Measurements from ENCODE around the gene DDO.

Gene DDO

DNA sequence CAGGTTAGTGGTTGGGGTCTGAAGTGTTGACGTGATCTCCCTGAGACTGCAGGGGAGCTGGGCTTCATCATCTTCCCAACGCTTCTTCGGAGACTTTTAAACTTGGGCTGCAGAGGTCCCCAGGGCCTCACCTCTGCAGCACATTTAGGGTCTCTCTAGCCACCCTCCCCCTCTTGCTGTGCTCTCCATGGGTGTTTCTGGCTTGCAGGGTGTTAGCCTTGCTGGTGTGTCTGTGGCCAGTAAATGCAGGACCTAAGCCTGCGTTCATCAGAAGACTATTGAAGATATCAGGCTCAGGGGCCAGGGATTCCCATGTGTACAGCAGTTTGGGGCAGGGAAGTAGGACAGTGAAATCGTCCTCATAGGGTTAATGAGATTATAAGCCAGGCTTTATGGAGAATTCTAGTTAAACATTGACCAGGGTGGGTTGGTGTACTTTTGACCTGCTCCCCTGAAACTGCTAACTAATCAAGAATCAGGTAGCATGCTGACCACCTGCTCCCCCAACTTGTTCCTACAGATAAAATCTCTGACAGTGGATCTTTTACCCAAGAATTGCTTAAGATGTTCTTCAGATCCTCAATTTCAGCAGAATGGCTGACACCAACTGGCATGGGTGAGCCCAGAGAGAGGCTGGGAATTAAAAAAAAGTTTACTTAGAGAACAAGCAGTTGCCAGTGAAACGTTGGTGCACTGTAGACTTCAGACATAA, 3.8 kb upstream of the DDO start:
- DNase-seq: no peak

DNA sequence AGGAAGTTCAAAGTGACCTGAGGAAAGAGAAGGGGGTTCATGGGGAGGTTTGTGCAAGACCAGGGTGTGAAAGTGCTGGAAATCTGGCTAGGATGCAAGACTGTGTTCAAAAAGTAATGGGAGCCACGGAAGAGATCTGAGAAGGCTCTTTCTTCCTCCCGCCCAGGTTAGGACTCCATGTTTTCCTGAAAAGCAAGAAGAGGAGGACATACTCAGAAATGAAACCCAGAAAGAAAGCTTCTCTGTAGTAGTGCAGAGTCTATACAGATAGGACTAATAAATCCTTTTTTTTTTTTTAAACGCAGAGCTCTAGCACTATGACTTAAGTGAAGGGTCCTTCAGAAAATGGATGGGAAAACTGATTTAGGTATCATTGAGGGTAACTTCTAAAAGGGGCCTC, 3.2 kb upstream of the DDO start:
- no peak for DNase-seq

DNA sequence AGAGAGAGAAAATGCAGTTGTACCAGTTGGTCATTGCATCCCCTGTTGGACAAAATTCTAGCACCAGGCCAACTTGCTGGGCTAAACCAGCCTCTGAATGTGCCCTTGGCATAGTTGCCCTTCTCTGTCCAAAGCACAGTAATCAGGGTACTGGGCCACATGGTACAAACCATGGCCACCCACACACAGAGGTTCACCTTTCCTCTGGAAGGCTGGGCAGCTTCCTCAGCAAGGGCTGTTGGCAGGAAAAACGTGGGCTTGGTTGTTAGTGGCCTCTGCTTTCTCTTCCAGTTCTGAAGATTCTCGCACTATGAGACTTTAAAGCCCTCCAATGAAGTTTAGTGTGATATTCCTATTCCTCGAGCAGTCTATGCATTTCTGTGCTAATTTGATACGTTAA, 706 bp downstream of the DDO start:
- DNase-seq: no peak

DNA sequence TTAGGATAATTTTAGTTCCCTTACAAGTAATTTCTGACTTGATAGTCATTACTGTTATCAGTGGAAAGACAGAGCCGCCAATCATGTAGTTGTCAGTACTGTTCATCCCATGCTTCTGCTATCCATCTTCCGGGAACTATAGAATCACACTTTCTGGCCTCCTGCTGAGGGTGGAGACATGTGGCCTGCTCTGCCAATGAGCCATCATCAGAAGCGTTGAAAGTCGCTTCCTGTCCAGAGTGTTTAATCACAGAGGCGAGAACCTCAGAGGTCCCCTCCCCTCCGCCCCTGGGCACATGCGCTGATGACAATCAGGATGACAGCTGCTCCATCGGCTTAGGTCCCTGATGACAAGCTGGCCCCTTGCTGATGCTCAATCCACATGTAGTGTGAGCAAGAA, 3.0 kb downstream of the DDO start:
- DNase-seq: no peak

DNA sequence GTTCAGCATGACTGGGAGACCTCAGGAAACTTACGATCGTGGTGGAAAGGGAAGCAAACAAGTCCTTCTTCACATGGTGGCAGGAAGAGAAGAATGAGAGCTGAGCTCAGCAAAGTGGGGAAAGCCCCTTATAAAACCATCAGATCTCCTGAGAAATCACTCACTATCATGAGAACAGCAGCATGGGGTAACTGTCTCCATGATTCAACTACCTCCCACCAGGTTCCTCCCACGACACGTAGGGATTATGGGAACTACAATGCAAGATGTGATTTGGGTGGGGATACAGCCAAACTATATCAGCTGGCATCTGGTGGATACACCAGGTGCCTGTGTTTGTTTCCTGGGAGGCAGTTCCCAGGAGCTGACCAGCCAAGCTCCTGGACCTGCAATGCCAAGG, 4.9 kb downstream of the DDO start:
- no peak for DNase-seq

DNA sequence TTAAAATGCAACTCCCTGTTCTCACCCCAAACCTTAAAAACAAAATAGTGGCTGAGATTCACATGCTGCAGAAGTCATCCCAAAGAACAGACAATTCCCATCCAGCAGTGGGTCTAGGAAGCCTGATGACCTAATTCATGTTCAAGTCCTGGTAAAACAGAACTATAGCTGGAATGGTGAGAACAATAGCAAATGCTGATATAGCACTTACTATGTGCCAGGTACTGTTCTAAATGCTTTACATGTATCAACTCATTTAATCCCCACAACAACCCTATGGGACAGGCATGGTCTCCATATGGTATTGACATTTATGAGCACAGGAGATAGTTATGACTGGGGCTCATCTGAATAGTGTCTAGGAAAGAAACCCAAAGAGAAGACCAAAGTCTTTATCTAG, 5.6 kb downstream of the DDO start:
- no peak for DNase-seq

DNA sequence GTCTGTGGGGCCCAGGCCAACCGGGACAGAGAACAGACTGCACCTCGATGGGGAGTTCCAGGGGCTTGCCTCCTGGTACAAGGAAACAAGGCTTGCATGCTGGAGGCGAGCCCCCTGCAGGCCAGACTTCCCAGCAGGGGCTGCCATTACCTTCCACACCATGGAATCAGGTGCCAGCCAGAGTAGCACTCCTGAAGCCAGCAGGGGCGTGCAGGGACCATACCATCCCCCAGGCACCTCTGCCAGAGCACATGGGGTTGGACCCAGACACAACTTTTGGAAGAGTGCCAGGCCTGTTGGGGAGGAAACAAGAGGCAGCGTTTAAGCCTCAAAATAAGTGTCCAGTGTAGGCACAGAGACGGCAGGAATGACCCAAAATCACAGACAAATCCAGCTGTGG, 6.5 kb downstream of the DDO start:
- no peak for DNase-seq

DNA sequence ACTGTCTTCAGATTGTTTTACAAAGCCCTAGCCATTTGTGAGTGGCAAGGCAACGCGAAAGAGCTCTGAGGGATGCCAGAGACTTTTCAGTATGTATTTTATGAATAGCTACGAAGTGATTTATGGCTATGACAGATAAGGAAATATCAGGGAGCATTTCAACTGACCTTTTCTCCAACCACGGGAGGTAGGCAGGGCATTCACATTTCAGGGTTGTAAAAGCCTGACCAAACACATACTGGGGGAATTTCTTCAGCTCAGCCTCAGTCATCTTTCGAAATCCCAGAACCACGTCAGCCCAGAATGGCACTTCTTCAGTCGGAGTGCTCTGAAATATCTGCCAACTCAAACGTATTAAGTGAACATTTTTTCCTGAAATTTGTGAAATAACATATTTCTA, 10.8 kb downstream of the DDO start:
- DNase-seq: no peak

DNA sequence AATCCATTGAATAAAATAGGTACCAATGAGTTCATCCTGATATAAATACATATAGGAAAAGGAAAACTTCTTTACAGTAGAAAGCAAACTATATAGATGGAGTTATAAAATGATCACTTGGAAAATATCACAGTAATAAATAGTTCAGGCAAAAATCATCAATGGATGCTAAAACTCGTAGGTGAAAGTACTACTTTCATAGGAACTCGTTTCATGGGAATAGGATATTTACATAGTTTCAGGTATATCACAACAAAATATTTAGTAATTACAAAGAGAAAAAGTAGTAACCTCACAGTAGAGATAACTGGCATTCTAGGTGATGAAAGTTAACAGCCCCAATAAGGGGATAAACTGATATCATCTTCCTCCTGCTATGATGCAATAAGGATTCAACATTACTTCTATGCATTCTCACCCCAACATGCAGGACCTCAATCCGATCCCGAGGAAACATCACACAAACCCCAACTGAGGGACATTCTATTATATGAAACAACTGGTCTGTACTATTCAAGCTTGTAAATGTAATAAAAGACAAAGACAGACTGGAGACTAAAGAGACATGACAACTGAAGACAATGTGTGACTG, 13.7 kb downstream of the DDO start:
- DNase-seq: no peak

DNA sequence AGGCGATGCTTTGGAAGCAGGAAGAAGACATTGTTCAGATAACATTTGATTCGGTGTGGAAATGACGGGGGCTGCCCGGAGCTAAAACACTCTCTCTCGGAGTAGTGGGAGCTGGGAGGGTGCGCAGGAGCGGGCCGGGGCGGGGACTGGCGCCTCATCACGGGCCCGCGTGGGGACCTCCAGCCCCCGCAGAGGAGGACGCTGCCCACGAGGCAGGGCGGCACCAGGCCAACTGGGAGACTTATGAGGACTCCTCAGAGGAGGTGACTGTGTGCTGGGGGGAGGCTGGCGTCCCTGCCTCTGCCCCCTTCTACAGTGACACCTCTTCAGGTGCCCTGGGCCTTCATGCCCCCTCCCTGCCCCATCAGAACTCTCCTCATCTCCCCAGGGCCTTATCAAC, 15.2 kb downstream of the DDO start:
- DNase-seq: no peak

DNA sequence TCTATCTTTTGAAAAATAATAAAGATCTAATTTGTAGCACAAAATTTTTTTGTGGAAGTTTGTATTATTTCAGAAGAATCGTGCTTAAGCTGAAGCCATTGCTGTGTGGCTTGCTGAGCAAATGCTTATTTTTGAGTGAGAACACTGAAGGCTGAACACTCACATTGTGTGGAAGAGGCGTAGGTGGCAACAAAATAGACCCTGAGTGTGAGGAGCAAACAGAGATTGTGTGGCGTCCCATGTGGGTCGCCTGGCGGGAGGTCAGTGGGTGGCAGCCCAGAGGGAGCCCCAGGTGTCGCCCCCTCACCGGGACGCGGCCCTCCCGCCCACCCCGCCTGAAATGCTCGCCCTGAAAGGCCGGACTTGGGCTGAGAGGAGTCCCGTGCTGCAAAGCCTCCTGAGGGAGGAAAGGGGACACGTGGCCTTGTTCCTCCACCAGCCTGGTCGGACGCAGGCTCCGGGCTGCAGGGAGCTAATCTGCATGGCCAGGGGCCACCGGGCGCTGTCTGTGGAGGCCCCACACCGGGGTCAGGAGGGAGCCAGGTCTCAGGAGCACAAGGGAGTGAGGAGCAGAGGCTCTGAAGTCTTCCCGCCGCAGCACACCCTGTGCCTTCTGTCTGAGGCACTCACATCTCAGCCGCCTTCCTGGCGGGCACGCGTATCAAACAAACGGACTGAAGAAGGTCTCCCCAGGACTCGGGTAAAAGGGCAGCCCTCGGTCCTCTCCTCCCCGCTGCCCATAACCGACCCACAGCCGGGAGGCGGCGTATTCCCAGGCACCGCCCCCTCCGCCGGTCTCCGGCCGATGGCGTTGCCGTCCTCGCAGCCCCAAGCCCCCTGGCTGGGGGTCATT, 15.9 kb downstream of the DDO start:
- no peak for DNase-seq

DNA sequence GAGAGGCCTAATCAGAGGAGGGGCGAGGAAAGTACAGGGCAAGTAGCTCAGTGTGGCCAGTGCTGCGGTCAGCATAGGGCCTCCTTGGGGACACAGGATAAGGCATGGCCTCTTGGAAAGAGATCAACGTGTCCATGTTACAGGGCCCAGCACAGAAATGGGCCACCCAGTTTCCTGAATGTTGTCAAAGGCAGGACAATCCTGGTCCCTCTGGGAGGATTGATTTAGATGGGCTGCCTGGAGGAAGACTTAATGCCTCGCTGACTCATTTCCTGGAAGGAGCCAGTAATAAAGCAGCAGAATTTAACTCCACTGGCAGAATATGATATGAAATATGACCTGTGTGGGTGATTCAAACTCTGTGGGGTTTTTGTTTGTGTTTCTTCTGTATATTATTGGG, 16.6 kb downstream of the DDO start:
- no peak for DNase-seq

DNA sequence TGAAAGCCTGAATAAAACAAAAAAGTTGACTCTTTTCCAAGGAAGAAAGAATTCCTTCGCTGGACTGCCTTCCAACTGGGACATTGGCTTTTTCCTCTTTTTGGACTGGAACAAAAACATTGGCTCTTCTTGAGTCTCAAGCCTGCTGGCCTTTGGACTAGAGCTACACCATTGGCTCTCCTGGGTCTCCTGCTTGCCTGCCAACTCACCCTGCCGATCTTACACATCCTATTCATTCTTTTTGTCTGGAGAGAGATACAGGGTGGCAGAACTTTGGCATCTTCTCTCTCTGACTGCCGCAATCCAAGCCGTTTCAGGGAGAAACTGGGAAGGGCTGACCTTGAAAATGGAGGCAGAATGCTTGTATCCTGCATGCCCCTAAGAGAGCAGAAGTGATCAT, 20.2 kb downstream of the DDO start:
- DNase-seq: no peak

DNA sequence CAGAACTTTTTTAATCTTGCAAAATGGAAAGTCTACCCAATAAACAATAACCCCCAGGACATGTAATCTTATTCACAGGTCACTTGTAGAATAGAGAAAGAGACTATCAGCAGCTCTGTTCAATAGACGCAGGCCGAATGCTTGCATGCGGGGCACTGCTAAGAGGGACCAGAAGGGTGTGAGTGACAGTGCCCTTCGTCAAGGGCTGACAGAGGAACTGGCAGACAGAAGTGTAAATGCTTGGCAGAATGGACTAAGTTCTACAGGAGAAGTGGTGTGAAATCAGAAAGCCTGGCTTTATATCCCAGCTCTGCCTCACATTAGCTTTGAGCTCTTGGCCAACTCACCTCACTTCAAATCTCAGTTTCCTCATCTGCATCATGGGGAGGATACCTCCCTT, 21.0 kb downstream of the DDO start:
- DNase-seq: no peak

DNA sequence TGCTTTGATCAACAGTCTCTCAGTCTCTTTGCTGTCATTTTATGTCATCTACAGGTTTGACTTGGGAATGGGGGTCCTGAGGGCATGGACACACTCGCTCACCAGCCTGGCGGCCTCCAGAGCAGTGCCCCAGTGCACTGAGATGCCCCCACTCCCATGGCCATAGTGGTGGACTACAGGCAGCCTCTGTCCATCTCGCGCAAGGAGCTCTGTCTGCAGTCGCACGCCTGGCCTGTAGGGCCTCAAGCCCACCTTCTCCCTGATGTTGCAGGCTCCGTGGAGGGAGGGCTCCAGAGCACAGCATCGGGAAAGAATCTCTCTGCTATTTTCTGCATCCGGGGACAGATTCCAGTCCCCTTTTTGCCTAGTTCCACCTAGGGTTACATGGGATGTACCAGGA, 22.6 kb downstream of the DDO start:
- DNase-seq: no peak

DNA sequence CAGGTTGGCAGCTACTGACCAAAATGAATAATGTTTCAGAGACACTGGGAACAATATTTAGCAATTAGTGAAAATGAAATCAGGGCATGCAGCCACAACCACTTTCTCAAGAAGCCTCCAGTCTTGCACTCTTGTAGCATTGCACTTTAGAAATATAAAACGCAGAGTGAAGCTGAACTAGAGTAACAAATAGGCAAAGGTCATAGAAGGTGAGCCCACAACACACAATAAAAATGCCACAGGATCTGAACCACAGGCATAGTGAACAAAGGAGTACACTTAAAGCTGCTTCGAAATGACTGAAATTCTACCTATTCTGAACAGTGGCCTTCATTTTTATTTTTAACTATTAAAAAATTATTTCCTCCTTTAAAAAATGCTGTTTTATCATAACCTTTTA, 25.0 kb downstream of the DDO start:
- no peak for DNase-seq

DNA sequence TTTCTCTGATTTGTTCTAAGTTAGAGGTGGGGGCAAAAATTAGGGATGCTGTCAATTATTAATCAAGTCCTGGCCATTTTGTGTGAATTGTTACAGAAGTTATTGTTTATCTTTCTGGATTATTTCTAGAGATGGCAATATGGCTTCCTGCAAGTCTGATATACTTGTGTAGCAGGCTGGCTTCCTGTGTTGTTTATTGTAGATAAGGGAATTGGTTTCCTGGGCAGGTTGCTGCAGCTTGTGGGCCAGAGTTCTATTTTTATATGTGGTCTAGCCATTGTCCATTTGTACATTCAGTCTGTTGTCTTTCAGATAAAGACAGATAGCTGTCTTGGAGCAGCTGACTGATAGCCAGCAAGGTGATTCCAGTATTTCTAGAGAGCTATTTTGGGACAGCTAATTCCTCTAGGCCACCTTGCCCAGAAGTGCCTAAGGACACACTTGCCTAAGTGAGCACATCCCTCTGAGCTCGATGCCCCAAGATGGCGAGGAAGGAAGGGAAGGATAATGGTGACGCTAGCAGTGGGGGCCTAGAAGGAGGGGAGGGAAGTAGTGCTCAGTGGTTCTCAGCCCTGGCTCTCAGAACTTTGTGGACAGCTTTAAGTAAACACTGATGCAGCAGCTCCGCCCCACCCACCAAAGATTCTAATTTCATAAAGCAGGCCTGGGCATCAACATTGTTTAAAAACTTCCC, 25.5 kb downstream of the DDO start:
- no peak for DNase-seq

DNA sequence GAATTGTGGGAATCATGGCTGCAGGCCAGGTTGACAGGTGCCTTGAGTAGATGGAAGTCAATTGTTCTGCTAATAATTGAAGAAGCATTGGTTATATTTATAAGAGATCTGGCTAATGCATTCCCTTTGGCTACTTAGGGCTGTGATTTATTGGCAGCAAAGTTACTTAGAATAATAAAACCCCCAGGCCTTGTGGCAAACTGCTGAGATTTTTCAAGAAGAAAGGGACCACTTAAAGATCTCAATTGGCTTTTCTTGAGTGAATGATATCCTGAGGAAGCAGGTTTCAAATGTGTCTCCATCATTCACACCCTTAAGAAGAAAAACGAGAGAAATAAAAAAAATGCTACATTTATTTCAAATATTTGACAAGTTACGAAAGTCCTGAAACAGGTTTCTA, 27.4 kb downstream of the DDO start:
- no peak for DNase-seq

DNA sequence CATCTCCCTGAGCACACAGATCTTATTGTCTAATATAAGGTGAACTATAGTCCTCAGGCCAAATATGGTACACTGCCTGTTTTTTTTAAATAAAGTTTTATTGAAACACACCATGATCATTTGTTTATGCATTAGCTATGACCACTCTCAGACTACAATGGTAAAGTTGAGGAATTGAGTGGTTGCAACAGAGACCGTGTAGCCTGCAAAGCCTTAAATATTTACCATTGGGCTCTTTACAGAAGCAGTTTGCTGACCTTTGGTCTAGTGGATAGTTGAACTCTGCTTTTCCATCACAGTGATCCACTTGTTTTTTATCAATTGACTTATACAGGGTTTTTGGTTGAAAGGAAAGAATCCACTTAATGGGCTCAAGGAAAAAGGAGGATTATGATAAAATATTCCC, 29.9 kb downstream of the DDO start:
- no peak for DNase-seq

DNA sequence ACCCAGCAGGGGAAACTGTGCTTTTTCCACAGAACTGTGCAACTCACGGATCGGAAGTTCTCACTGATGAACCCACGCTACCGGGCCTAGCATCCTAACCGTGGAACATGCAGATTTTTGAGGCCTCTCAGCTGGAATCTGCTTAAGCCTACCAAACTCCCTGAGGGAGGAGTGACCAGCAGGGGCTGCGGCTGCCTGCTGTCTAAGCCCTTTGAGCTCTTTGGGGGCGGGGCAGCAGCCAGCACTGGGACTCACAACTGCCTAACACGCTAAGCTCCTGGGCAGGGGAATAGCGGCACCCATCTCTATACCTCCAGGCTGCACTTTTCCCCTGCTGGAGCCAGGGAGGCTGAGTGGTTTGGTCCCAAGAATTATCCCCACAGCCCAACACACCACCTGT, 36.8 kb downstream of the DDO start:
- DNase-seq: no peak

DNA sequence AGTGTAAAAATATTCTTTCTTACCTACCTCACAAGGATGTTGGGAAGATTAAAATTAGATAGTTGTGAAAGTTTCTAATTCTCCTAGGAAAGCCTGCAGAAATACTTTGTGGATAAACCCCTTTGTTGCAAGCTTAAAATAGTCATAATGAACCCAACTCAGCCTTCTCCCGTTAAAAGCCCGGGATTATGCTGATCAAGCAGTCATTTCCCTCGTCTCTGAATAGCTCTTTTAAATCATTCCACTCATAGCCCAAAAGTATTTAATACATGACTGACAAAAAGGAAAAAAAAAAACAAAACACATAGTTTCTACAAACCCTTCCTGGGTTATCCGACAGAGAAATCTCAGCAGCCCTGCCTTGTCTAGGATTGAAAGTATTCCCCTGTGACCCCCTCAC, 46.3 kb downstream of the DDO start:
- no peak for DNase-seq

DNA sequence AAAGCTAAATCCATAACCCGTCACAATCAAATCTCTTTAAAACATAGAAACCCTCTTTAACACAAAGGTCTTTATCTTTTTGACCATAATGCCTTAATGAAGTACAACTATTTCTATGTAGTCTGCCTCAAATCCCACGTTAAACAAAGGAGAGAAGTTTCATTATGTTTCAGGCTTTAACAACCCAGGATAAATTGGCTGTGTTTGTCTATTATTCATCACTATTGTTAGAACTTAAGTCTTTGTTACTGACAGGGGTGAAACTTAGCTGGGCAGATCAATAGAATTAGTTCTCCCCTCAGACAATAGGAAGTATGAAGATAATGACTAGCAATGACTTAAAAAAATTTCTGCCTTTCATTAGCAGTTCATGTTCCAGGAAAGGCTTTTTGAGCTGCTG, 47.1 kb downstream of the DDO start:
- no peak for DNase-seq

DNA sequence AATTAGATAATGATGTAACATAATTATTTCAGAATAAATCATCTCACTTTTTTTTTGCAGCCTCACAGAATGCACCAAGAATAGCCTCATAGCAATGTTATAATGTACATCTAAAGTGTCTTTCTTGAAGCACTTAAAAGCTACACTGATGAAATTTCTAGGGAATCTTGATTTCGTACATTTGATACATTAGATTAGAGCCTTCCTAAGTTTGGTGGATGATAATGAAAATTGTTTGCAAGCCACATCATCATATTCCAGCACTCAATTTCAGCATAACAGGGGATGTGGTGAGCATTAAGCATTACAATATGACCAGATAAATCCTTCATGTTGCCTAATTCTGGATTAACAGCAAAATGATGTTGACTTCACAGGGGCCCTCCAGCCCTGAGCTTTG, 47.5 kb downstream of the DDO start:
- no peak for DNase-seq

DNA sequence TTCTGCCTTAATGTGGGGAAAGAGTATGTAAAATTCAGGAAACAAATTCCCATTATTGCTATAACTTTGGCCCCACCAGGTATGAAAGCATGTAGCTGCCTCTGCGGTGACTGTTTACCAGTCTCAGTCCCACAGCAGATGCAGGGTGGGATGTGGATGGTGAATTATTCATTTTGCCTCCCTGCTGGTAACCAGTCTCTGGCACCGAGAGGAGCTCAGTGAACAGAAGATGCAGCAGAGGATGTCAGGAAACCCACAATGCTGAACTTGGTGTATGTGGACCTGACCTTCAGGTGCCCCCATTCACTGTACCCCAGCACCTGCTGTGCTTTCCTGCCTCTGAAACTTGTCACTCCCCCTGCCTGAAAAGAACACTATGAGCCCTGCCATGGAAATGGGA, 48.4 kb downstream of the DDO start:
- DNase-seq: no peak

Data from activated CD4-positive, alpha-beta T cell treated with anti-CD3 and anti-CD28 coated beads, Interleukin-2, Interleukin-6, amounts not matched to agents 100 ng/mL and 50 ng/mL, durations not matched to agents 16 hours and 8 hours (primary cell).